Lower leg skin (tissue), 4 donors: ENCODE data around the gene C9orf152. TPM values are rescaled to one million over a fixed set of nuclear protein-coding genes. Genes with fewer than 3 reads are reported as not detected.

Experiments
- DNase-seq, 2 donors: peaks; one replicate each; pipeline ENCODE4 v3.0.0-alpha.2; 2019; ENCODE audit warnings: low spot score in 2 of 2
- H3K4me3 ChIP-seq: fragments of 200-600 bp; sonication (generic); 2 replicates; pipeline ENCODE4 v1.5.1; 2017; ENCODE audit warnings: mild to moderate bottlenecking, low read depth; ENCODE audit not compliant: poor library complexity, severe bottlenecking
- CTCF ChIP-seq, 3 donors: fragments of 450-650 bp; IDR thresholded peaks; one replicate each; pipeline ENCODE4 v1.5.1; 2016; ENCODE audit warnings: antibody characterized with exemption in 3 of 3, mild to moderate bottlenecking in 3 of 3, moderate library complexity in 2 of 3
- POLR2A ChIP-seq, 2 donors: fragments of 450-650 bp; IDR thresholded peaks; one replicate each; pipeline ENCODE4 v1.6.1; 2016 to 2017; ENCODE audit warnings: antibody characterized with exemption in 2 of 2, mild to moderate bottlenecking in 1 of 2, moderate library complexity in 1 of 2
- WGBS, 2 donors: methylation state at CpG; one replicate each; pipeline ENCODE4 v1.1.5; 2018; 5-methylcytosine and 5-hydroxymethylcytosine counted together
- intact Hi-C: fragments of 100-400 bp; cut with DNase I; formaldehyde crosslinking; loops from one replicate; pipeline ENCODE4 v1.15.0; 2023; ENCODE audit warnings: low total_unique reads
- total RNA-seq, 4 donors: library from RNA; depleted of rRNA; stranded (reverse); fragments of >200 nt; gene quantifications; one replicate each; pipeline ENCODE4 v1.1.0, GENCODE V29; 2016

The C9orf152 gene
- total RNA-seq, 4 donors from 2014 or later, result 4.1 to 15.7 (median 8.4) TPM

GRCh38 chr9:110246214-110246613 lies 38.3 kb upstream of the C9orf152 start:
- TF ChIP-seq CTCF (IDR thresholded peaks at IDR 0.05), result no peak
- no peak for TF ChIP-seq POLR2A (IDR thresholded peaks at IDR 0.05)
- H3K4me3 ChIP-seq, result no peak overlapping the region
- intact Hi-C loops, result no loop called here
- 98% methylated on average over 6 of the region's 6 CpGs for whole genome bisulfite sequencing, 2 donors
- no peak for DNase-seq

DNA sequence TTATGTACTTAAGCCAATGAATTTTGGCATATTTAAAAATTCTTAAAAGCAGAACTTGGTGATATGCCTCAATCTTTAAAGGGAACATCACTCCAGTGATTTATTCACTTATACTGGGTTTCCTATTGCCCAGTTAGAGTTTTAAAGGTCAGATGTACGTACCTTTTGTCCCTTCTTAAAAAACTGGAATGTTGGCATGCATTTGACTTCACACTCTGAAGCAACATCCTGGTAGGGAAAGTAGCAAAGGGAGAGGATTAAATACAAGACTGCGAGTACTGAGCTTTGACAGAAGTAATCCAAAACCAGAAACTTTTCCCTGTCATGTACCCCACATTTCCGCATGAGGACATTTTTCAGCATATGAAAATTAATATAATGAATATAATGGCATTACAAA lies 36.7 kb upstream of the C9orf152 start:
- H3K4me3 ChIP-seq, result no peak overlapping the region
- TF ChIP-seq POLR2A (IDR thresholded peaks at IDR 0.05) (no peak), CTCF (IDR thresholded peaks at IDR 0.05) (no peak)
- 77 to 80% methylated on average over 3 of the region's 3 CpGs for WGBS, 2 donors
- intact Hi-C loops, result no loop called here
- no peak for DNase-seq

- WGBS, 2 donors, result 100% methylated on average over 1 of the region's 1 CpG
Observed at GRCh38 chr9:110241858-110242321, 33.9 kb upstream of the C9orf152 start.

GRCh38 chr9:110241260-110241857 lies 33.4 kb upstream of the C9orf152 start:
- intact Hi-C loops, result no loop called here
- TF ChIP-seq CTCF (IDR thresholded peaks at IDR 0.05) (no peak), POLR2A (IDR thresholded peaks at IDR 0.05) (no peak)
- no peak overlapping the region for H3K4me3 ChIP-seq
- WGBS, 2 donors, result 88 to 90% methylated on average over 3 of the region's 3 CpGs
- DNase-seq, result no peak

More at GRCh38 chr9:110241858-110242321, 33.9 kb upstream of the C9orf152 start:
- no peak for DNase-seq
- no peak for TF ChIP-seq POLR2A (IDR thresholded peaks at IDR 0.05)
- H3K4me3 ChIP-seq, result no peak overlapping the region
- intact Hi-C loops, result no loop called here

- TF ChIP-seq POLR2A (IDR thresholded peaks at IDR 0.05) (no peak), CTCF (IDR thresholded peaks at IDR 0.05) (no peak)
- H3K4me3 ChIP-seq, result no peak overlapping the region
- WGBS, 2 donors, result 19 to 27% methylated on average over 1 of the region's 1 CpG
- intact Hi-C loops, result no loop called here
- no peak for DNase-seq
Observed at GRCh38 chr9:110240198-110240597, 32.2 kb upstream of the C9orf152 start.

GRCh38 chr9:110228321-110228720 lies 20.4 kb upstream of the C9orf152 start:
- no peak for TF ChIP-seq POLR2A (IDR thresholded peaks at IDR 0.05)
- no peak for TF ChIP-seq CTCF (IDR thresholded peaks at IDR 0.05)
- no peak overlapping the region for H3K4me3 ChIP-seq
- 84% methylated on average over 2 of the region's 2 CpGs for WGBS, 2 donors
- intact Hi-C loops, result no loop called here
- DNase-seq, result no peak
